ENCODE data around the gene C17orf107.

The C17orf107 gene

DNA sequence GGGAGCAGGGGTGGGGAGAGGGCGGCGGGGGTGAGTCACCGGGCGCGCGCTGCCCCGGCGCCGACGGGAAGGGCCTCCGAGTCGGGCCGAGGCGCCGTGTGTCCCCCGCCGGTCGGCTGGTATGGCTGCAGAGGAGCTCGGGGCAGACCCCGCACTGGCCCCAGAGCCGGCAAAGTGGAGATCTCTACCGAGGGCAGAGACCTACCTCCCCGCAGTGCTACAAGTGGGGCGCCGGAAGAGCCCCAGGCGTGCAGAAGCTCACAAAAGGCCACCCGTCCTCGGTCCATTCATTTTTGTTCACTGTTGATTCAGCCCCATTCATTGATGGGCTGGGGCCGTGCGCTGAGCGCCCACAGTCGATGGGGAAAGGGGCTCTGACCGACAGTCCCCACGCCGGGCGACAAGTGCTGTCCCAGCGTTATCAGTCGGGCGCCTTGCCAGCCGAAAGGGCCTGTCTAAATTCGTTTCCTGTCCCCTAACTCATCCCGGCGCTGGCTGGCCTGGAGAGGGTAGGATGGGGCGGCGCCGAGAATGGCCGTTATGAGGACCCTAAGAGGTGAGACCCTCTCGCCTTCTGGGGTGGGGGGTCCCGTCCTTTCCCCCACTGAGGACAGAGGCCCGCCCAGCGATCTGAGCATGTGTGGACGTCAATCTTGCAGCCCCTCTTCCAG lies 50.9 kb downstream of the C17orf107 start:
- DNase-seq, result no peak

DNA sequence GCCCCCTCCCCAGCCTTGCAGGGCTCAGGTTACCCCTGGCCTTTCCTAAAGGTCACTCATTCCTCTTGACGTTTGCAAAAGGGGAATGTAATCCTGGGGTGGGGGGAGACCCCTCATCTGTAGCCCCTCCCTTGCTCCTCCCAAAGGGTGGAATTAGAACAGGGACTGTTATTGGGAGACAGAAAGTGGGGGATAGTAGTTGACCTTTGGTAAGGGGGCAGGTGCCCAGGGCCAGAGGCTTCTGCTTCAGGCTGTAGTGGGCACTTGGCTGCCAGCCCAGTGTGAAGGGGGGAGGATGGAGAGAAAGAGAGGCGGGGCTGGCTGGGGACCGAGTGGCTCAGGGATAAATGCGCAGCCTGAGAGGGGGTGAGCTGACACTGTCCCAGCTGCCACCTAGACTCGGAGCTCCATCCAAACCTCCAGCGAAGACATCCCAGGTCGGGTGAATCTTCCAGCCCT lies 51.4 kb downstream of the C17orf107 start, which contains the start of gene ENO3:
ENO3 (plus strand) TSS at position 374 of the 459 bp plus-strand sequence. CDS start 711 bp downstream, outside the sequence.
- DNase-seq, result no peak

- no peak for DNase-seq
Observed at GRCh38 chr17:4951486-4951885, 52.1 kb downstream of the C17orf107 start.
